Hindlimb muscle (tissue), 1 donor: ENCODE measurements around the gene CYTH4. TPM values are rescaled to one million over a fixed set of nuclear protein-coding genes. Genes with fewer than 3 reads are reported as not detected.

Experiments used
- DNase-seq: peaks from one replicate; pipeline ENCODE4 v3.0.0-alpha.2; 2013
- polyA plus RNA-seq: library from polyadenylated mRNA; unstranded; fragments of 120-200 nt; gene quantifications from one replicate; pipeline ENCODE4 v1.2.1, GENCODE V29; 2013; ENCODE audit not compliant: insufficient read length

The CYTH4 gene
- polyA plus RNA-seq, 1 donor = 10.0 TPM

DNA sequence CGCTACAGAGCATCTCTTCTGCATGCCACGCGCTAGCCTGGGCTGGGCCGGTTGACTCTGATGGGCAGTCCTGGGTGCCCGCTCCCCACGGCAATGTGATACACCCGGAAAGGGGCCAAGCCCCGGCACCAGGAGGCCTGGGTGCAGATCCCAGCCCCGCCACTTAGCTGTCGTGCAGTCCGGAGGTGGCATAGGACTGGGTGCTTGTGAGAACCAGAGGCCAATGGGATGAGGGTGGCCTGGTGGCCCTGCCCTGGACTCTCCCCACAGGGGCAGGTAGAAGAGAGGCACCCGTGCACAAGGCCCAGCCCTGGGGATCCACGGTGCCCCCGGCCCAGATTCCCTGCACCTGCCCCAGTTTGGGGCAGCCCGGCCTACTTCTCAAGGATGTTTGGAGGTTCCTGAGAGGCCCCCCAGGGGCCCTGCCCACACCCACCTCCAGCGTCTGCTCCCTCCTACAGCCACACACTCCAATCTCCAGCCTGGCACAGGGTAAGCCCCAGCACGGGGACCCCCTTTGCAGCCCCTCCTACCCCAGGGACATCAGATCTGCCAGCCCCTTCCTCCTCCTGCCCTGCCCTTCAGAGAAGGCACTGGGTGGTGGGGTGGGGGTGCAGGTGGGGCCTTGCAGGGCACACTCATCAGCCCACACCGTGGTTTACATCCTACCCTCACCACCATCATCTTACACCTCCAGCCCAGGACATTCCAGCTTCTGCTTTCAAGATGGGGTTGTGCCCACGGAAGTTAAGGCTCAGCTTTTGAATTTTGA, 66.9 kb downstream of the CYTH4 start:
- DNase-seq = no peak

DNA sequence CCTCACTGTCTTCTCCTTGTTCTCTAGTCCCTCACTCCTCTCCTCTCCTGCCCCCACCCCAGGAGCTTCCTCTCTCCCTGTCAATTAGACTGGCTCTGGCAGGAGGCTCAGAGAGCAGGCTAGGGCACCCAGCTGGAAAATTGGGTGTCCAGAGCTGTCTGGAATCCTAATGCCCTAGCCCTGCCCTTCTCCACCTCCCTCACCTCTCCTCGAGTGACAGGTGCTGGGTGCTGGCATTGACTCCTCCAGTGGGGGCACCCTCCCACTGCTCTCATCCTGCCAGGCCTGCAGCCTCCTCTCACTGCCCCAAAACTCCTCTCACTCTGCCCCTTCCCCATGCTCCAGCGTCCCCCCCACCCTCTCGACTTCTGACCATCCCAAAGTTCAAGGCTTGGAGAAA, 68.9 kb downstream of the CYTH4 start:
- DNase-seq = no peak

DNA sequence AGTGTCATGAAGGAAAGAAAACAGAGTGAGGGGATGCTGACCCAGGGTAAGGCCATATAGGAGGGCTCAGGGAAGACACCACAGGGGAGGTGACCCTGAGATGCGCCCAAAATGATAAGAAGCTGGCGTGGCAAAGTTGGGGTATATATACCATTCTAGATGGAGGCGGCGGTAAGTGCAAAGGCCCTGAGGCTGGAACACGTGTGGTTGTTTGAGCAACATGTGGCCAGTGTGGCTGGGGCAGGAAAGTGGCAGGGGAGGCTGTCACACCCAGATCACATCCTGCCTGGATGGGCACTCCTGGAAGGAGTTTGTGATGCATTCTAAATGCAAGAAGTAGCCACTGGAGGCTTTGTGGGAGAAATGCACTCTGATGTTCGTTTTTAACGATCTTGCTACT, 70.2 kb downstream of the CYTH4 start:
- no peak for DNase-seq

DNA sequence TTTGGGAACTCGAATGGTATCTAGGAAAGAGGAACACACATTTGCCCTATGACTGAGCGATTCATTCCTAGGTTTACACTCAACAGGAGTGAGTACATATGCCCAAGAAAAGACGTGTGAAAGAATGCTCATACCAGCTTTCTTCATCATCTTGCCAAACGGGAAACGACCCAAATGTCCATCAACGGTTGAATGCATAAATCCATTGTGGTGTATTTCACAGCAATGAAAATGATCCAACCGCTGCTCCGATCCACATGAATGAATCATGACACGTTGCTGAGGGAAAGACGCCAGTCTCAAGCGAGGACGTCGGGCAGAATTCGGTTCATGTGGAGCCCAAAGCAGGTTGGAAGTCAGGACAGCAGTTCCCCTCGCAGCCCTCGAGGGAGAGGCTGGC, 71.5 kb downstream of the CYTH4 start:
- no peak for DNase-seq

DNA sequence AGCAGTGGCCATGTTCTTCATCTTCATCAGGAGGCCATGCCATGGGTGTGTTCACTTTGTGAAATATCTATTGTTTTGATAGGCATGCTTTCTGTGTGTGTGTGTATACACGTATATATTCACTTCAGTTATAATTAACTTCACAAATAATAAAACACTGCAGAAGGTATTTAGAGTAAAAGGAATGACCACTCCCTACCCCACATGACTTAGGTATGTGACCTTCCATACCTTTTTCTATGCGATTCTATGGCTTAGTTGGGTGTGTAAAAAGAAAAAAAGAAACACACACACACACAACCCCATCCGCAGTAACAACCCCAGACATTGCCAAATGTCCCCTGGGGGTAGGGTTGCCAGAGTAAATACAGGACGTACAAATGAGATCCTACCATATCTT, 72.0 kb downstream of the CYTH4 start:
- DNase-seq = no peak

DNA sequence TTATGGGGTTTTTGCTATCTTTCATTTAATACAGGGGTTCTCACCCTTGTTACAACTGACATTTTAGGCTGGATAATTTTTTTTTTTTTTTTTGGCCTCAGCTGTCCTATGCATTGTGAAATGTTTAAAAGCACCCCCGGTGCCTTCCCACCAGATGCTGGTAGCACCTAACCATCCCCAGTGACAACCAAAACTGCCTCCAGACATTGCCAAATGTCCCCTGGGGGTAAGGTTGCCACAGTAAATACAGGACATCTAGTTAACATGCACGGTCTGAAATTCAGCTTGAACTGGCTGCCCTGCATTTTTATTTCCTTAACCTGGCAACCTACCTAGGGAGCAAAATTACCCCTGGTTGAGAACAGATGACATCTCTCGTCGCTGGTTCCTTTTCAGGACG, 72.4 kb downstream of the CYTH4 start:
- no peak for DNase-seq

DNA sequence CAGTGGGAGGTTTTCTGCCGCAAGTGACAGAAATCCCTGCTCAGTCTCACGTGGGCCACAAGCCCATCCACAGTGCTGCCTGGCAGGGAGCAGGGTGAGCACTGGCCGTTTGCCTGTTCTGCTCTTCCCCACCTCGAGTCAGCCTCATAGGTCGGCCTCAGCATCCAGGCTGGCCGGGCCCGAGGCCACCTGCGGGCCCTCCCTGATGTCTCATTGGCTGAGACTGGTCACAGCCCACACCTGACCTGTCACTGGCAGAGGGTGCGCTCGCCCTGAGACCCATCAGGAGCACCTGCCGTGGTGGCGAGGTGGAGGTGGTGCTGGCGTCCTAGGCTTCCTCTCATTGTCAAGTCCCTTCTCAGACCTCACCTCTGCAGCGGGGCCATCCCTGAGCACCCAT, 72.9 kb downstream of the CYTH4 start:
- DNase-seq = no peak

DNA sequence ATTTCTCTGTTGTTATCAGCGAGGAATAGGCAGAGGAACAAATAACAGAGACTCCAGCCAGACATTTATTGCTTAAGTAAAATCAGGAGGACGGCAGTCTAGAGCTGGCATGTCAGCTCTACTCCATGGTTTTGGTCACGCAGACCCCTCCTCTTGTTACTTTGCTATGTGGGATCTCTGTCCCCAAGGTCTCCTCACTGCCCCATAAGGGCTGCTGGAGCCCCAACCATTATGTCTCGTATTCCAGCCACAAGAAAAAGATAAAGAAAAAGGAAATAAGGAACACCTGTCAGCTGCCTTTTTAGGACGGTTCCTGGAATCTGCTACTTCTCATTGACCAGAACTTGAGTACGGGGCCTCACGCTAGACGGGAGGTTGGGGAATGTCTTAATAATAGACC, 74.6 kb downstream of the CYTH4 start:
- DNase-seq = no peak

DNA sequence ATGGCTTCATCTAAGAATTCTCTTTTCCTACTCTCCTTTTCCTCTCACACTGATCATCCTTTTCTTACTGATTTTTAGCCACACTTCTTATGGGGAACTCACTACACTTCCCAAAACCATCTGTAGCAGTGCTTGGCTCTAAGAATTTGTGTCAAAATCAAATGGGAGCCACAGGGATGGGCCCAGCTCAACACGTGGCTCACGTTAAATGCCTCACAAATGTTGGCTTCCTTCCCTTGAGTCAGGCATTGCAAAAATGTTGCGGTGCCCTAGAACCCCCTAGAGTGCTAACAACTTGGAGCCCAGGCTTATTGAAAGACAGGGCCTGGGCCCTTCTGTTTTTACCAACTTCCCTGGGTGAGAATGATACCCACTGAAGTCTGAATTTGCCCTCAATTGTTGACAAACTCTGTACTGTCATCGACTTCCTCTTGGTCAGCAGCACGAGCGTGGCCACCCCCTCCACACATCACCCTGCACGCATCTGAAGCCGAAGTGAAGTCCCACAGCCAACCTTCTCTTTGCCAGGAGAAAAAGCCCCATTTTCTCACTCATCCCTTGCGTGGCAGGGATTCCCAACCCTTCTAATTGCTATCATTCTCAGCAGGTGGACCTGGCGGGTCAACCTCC, 75.3 kb downstream of the CYTH4 start:
- DNase-seq = no peak

DNA sequence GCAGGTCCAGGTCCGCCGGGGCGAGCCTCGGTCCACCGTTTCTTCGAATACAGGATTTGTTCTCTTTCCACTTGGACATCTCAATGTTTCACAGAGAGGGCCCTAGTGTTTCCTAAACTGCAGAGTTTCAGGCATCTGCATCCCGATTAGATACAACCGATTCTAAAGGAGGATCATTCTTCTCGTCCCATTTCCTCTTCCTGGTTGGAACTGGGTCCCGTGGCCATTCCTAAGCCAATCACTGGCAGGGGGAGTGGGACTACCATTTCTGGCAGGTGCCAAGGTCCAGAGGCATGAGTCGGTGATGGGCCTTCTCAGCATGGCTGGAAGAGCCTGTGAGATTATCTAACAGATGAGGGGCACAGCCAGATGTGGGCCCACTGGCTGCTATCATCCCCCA, 76.1 kb downstream of the CYTH4 start:
- DNase-seq = no peak

DNA sequence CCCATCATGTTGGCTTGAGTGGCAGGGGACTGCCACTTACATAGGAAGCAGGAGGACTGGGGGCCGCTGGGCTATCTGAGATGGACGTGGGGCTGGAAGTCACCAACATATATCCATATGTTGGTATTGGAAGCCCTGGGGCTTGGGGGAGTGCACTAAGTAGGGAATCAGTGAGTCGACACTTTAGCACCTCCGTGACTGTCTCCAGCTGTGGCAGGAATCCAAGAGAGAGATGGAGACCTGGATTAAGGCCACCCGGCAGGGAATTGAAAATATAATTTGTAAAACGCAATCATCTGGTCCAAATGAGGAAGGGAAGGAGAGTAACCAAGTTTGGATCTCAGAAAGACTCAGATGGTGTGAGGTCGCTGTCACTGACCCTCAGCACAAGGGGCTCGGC, 76.6 kb downstream of the CYTH4 start:
- no peak for DNase-seq

DNA sequence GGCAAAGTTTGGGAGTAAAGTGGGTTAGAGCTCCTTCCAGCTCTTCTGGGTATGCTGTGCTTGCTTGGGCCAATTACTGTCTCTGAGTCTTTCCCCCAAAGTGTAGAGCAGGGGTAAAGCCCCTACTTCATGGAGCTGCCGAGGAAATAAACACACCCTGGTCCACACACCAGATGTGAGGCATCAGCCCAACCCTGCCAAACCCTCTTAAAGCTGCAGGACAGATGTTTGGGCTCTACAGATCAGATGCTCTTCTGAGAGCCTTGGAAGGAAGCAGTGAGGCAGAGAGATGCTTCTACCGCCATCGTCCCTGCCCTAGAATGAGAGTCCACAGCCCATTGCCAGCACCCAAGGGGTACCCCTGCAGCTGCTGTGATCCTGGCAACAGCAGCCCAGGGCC, 80.3 kb downstream of the CYTH4 start:
- no peak for DNase-seq

DNA sequence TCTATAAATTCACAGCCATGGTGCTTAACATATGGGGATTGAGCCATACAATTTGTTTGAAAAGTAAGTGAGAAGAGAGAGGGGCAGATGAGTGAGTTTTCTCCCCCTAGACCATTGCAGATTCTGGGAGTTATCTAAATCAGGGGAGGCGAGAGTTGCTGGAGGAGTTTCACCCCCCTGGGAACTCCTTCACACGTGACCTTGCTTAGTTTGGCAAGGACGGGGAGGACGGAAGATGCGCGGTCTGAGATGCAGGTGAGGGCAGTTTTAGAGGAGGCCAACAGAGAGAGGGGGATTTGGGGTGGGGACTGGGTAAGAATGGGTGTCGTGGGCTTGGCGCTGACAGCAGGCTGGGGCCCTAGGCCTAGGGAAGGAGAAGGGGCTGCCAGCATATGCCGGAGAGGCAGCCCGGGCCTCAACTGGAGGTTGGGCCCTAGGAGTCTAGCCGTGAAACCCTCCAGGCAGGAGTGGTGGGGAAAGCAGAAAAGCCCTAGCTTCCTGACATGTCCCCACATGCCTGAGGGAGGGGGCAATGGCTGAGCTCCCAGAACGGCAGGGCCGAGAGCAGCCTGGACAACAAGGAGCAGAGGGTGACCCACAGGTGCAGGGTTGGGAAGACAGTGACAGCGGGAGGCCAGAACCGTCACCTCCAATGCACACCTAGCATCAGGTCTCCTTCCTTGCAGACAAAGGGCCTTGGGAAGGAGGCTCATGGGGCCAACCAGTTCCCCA, 81.1 kb downstream of the CYTH4 start:
- DNase-seq = no peak

Other genes with a start within 250 kb of the CYTH4 start
- gene KCTD17, start 230.8 kb upstream of the CYTH4 start, polyA plus RNA-seq = 15.3 TPM
- not detected for gene TMPRSS6, start 172.8 kb upstream of the CYTH4 start, polyA plus RNA-seq
- 1.6 TPM for gene IL2RB, start 132.6 kb upstream of the CYTH4 start, polyA plus RNA-seq
- 17.7 TPM for gene C1QTNF6, start 94.3 kb upstream of the CYTH4 start, polyA plus RNA-seq
- gene SSTR3, start 70.0 kb upstream of the CYTH4 start, polyA plus RNA-seq = not detected
- gene RAC2, start 38.2 kb upstream of the CYTH4 start, polyA plus RNA-seq = 5.6 TPM
- gene ELFN2, start 145.0 kb downstream of the CYTH4 start, polyA plus RNA-seq = 1.1 TPM
- gene MFNG, start 203.9 kb downstream of the CYTH4 start, polyA plus RNA-seq = 7.7 TPM
- 12.3 TPM for gene CARD10, start 236.9 kb downstream of the CYTH4 start, polyA plus RNA-seq